Natural killer cell (primary cell): Measurements from ENCODE around the gene TM4SF4. TPM values are rescaled to one million over a fixed set of nuclear protein-coding genes. Genes with fewer than 3 reads are reported as not detected.

Source experiments
- ATAC-seq, 3 donors: fragments of 150-1000 bp in 2 of 3; fragments of 200-7000 bp in 1 of 3; cut with Tn5 transposase; 1 replicate in 1 of 3; 2 replicates in 2 of 3; pipeline ENCODE4 v1.10.0; 2021; ENCODE audit warnings: mild to moderate bottlenecking in 2 of 3, moderate library complexity in 2 of 3
- DNase-seq, 2 donors: peaks; one replicate each; pipeline versions ENCODE4 v3.0.0 to v3.0.0-alpha.2; 2013 to 2021; ENCODE audit warnings: mixed read lengths in 1 of 2
- H3K27ac ChIP-seq: one replicate; pipeline ENCODE4 v1.5.1; 2013; ENCODE audit warnings: mild to moderate bottlenecking, low read length
- H3K27me3 ChIP-seq: one replicate; pipeline ENCODE4 v1.6.1; 2013; ENCODE audit warnings: low read length; ENCODE audit not compliant: control insufficient read depth, insufficient read depth
- H3K36me3 ChIP-seq: one replicate; pipeline ENCODE4 v1.6.1; 2013; ENCODE audit warnings: low read length; ENCODE audit not compliant: control insufficient read depth, insufficient read depth
- H3K4me1 ChIP-seq: one replicate; pipeline ENCODE4 v1.6.1; 2013; ENCODE audit warnings: low read length; ENCODE audit not compliant: control insufficient read depth, insufficient read depth
- H3K4me3 ChIP-seq: one replicate; pipeline ENCODE4 v1.5.1; 2013; ENCODE audit warnings: low read length
- H3K9me3 ChIP-seq: one replicate; pipeline ENCODE4 v1.6.1; 2013; ENCODE audit warnings: low read length; ENCODE audit not compliant: control insufficient read depth, insufficient read depth
- H3K27ac Mint-ChIP-seq, 2 donors: one replicate each; pipeline ENCODE4 v1.8.0; 2022; ENCODE audit warnings: mild to moderate bottlenecking in 2 of 2, mixed read lengths in 2 of 2, moderate library complexity in 1 of 2
- H3K27me3 Mint-ChIP-seq, 2 donors: one replicate each; pipeline ENCODE4 v1.8.0; 2022; ENCODE audit warnings: low read depth in 2 of 2, mixed read lengths in 2 of 2
- H3K36me3 Mint-ChIP-seq: one replicate; pipeline ENCODE4 v1.8.0; 2022; ENCODE audit warnings: mixed read lengths
- H3K4me1 Mint-ChIP-seq, 2 donors: one replicate each; pipeline ENCODE4 v1.8.0; 2022; ENCODE audit warnings: mixed read lengths in 2 of 2
- H3K4me3 Mint-ChIP-seq: one replicate; pipeline ENCODE4 v1.8.0; 2022; ENCODE audit warnings: mild to moderate bottlenecking, moderate library complexity, mixed read lengths
- H3K9me3 Mint-ChIP-seq, 2 donors: one replicate each; pipeline ENCODE4 v1.8.0; 2022; ENCODE audit warnings: mixed read lengths in 2 of 2
- CTCF ChIP-seq: fragments of 200-600 bp; IDR thresholded peaks from one replicate; pipeline ENCODE4 v1.8.0; 2022; ENCODE audit warnings: antibody characterized with exemption
- WGBS: methylation state at CpG from one replicate; pipeline ENCODE4 v1.1.7; 2013; ENCODE audit warnings: missing lambda C conversion rate; ENCODE audit not compliant: insufficient coverage; 5-methylcytosine and 5-hydroxymethylcytosine counted together
- intact Hi-C: fragments of 100-400 bp; cut with micrococcal nuclease; formaldehyde crosslinking; loops from one replicate; pipeline ENCODE4 v1.14.2; 2022
- total RNA-seq, 4 donors: library from RNA; stranded (reverse); fragments of 120-200 nt in 1 of 4; gene quantifications; one replicate each; pipeline versions ENCODE4 v1.2.3 to v1.2.4, GENCODE V29; 2013 to 2022

The TM4SF4 gene
- total RNA-seq, 3 donors from 2014 or later (not counting 1 experiment from before 2014, with no cell fraction given) = not detected

DNA sequence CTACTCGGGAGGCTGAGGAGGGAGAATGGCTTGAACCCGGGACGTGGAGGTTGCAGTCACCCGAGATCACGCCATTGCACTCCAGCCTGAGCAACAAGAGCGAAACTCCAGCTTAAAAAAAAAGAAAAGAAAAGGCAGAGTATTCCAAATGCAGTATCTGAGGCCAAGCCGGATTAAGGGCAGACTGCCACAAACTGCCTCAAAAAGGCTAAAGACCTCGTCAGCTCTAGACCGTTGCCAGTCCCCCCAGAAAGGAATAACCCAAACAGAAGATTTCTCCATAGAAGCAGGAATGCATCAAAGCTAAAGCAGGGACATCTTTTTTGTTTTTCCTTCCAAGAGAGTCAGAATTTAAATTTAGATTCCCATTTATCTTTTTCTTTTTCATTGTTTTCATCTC, 72.9 kb downstream of the TM4SF4 start:
- intact Hi-C loops = no loop called here
- no peak overlapping the region for H3K4me3 ChIP-seq
- Mint-ChIP-seq H3K4me3 (no peak overlapping the region), H3K4me1 (no peaks in the 10 kb centered on the region), H3K9me3 (no peaks in the 10 kb centered on the region), H3K27me3 (peaks cover 4 to 21% of the 10 kb centered on the region in 2 donors), H3K36me3 (no peaks in the 10 kb centered on the region), H3K27ac (no peak overlapping the region)
- H3K4me1 ChIP-seq = no peaks in the 10 kb centered on the region
- WGBS = 84% methylated on average over 9 of the region's 9 CpGs
- H3K27me3 ChIP-seq = no peaks in the 10 kb centered on the region
- ATAC-seq = no peak
- H3K9me3 ChIP-seq = no peaks in the 10 kb centered on the region
- no peak for DNase-seq
- H3K36me3 ChIP-seq = no peaks in the 10 kb centered on the region
- no peak for TF ChIP-seq CTCF
- no peak overlapping the region for H3K27ac ChIP-seq

DNA sequence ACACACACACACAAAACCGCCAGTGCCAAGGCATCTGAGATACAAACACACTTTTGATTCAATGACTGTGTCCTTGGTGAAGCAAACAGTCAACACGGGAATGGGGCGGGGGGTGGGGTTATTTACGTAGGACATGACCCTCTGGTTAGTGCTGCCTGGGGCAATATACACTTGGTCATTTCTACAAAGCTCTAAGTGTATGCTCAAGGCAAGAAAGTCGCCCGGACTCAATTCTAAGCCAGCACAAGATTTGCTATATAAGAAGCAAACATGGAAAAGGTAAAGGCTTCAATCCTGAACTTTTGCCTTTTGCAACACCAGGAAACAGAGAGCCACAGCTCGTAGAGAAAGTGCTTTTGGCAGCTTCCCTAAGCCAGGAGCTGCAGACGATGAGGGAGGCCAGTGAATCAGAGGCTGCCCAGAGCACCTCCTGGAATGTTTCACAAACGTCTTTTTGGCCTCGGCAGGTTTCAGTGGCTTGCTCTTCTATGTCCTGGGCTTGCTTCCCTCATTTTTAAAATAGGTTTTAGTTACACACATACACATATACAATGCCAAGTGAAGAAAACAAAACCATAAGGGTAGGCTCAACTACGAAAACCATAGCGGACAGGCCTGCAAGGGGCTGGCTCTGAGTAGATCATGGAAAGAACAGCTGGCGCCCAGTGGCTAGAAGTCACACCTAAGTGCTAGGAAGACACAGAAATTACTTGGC, 73.6 kb downstream of the TM4SF4 start:
- Mint-ChIP-seq H3K36me3 (no peaks in the 10 kb centered on the region), H3K27me3 (peaks cover 4 to 21% of the 10 kb centered on the region in 2 donors), H3K27ac (no peak overlapping the region), H3K4me3 (no peak overlapping the region), H3K9me3 (no peaks in the 10 kb centered on the region), H3K4me1 (no peaks in the 10 kb centered on the region)
- ATAC-seq (no peak), DNase-seq (no peak)
- H3K9me3 ChIP-seq = no peaks in the 10 kb centered on the region
- intact Hi-C loops = no loop called here
- TF ChIP-seq CTCF = no peak
- no peaks in the 10 kb centered on the region for H3K36me3 ChIP-seq
- H3K27me3 ChIP-seq = no peaks in the 10 kb centered on the region
- no peak overlapping the region for H3K4me3 ChIP-seq
- WGBS = 89% methylated on average over 13 of the region's 13 CpGs
- H3K27ac ChIP-seq = no peak overlapping the region
- H3K4me1 ChIP-seq = no peaks in the 10 kb centered on the region

DNA sequence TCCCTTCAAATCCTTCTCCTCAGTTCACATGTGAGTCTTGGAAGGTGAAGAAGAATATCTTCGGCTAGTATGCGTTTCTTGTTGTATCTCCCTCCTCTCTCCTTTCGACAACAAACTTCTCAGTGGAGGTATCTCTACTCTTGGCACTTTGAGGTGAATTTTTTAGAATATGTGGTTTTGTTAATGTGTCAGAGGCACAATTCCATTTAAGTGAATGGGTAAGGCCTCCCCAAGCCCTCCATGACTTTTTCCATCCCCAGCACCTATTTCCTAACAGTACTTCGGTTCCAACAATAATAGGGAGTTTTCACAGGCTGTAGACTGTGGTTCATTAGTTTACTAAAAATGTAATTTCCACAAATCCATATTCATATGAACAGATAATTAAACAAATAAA, 74.2 kb downstream of the TM4SF4 start:
- Mint-ChIP-seq H3K27me3 (peaks cover 4 to 25% of the 10 kb centered on the region in 2 donors), H3K27ac (no peak overlapping the region), H3K4me3 (no peak overlapping the region), H3K9me3 (no peaks in the 10 kb centered on the region), H3K36me3 (no peaks in the 10 kb centered on the region), H3K4me1 (no peaks in the 10 kb centered on the region)
- Histone ChIP-seq H3K9me3 (no peaks in the 10 kb centered on the region), H3K4me3 (no peak overlapping the region), H3K27me3 (no peaks in the 10 kb centered on the region), H3K27ac (no peak overlapping the region), H3K36me3 (no peaks in the 10 kb centered on the region), H3K4me1 (no peaks in the 10 kb centered on the region)
- WGBS = no CpG with 5 or more reads among the region's 4 CpGs
- ATAC-seq = no peak
- TF ChIP-seq CTCF = no peak
- intact Hi-C loops = no loop called here
- DNase-seq = no peak

GRCh38 chr3:149551500-149551899, 77.0 kb downstream of the TM4SF4 start:
- TF ChIP-seq CTCF = no peak
- peaks cover 3 to 39% of the 10 kb centered on the region in 2 donors for H3K27me3 Mint-ChIP-seq
- no peaks in the 10 kb centered on the region for H3K4me1 Mint-ChIP-seq
- intact Hi-C loops = no loop called here
- no peaks in the 10 kb centered on the region for H3K4me1 ChIP-seq
- no peaks in the 10 kb centered on the region for H3K36me3 ChIP-seq
- ATAC-seq (no peak), DNase-seq (no peak)
- no peak overlapping the region for H3K4me3 Mint-ChIP-seq
- no peaks in the 10 kb centered on the region for H3K36me3 Mint-ChIP-seq
- H3K4me3 ChIP-seq = no peak overlapping the region
- no peak overlapping the region for H3K27ac Mint-ChIP-seq
- H3K27ac ChIP-seq = no peak overlapping the region
- H3K9me3 Mint-ChIP-seq = no peaks in the 10 kb centered on the region
- no peaks in the 10 kb centered on the region for H3K9me3 ChIP-seq
- no peaks in the 10 kb centered on the region for H3K27me3 ChIP-seq
